ENCODE results near the gene DLG2.
"Not testable (repeated sequence)": the region's sequence is repeated elsewhere in the genome, so short reads cannot be mapped to it uniquely, and the experiment has no call there.

Gene DLG2

DNA sequence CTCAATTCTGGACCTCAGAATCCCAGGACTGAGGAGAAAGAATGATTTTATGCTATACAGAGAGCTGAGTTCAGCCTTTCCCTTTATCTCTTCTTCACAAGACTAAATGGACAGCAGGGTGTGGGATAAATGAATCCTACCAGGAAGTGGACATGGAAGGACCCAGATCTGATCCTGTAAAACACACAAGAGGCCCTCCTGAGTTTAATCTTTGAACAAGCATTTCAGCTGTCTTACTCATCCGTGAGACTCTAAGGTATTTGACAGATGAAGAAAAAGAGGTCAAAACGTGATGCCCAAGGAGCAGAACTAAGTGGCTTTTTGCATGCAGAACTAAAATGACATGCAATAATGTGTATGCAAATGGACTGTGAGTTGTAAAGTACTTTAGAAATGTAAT is 511.3 kb downstream of the DLG2 start:
- H3K27ac ChIP-seq: no peak overlapping the region
- no peak for TF ChIP-seq ZFX (IDR thresholded peaks at IDR 0.05; ENCODE audit: borderline replicate concordance)
- TF ChIP-seq, protein P1, sequence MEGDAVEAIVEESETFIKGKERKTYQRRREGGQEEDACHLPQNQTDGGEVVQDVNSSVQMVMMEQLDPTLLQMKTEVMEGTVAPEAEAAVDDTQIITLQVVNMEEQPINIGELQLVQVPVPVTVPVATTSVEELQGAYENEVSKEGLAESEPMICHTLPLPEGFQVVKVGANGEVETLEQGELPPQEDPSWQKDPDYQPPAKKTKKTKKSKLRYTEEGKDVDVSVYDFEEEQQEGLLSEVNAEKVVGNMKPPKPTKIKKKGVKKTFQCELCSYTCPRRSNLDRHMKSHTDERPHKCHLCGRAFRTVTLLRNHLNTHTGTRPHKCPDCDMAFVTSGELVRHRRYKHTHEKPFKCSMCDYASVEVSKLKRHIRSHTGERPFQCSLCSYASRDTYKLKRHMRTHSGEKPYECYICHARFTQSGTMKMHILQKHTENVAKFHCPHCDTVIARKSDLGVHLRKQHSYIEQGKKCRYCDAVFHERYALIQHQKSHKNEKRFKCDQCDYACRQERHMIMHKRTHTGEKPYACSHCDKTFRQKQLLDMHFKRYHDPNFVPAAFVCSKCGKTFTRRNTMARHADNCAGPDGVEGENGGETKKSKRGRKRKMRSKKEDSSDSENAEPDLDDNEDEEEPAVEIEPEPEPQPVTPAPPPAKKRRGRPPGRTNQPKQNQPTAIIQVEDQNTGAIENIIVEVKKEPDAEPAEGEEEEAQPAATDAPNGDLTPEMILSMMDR (IDR thresholded peaks at IDR 0.05): no peak

- TF ChIP-seq ZFX (IDR thresholded peaks at IDR 0.05; ENCODE audit: borderline replicate concordance): no peak
- TF ChIP-seq, protein P1 (IDR thresholded peaks at IDR 0.05): no peak
- no peak overlapping the region for H3K27ac ChIP-seq
These were observed 512.4 kb downstream of the DLG2 start for GRCh38 chr11:85114786-85115185.

DNA sequence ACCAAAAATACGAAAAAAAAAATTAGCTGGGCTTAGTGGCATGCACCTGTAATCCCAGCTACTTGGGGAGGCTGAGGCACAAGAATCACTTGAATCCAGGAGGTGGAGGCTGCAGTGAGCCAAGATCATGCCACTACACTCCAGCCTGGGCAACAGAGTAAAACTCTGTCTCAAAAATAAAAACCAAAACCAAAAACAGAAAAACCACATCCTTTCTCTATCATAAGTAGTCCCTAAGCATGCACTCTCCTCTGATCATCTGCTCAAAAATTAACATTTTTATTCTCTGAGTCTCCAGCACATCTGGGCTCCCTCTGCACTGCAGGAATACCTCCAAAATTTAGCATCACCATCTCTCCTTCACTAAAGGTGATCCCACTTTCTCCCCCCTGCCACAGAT is 516.9 kb downstream of the DLG2 start:
- not testable (repeated sequence) for H3K27ac ChIP-seq

DNA sequence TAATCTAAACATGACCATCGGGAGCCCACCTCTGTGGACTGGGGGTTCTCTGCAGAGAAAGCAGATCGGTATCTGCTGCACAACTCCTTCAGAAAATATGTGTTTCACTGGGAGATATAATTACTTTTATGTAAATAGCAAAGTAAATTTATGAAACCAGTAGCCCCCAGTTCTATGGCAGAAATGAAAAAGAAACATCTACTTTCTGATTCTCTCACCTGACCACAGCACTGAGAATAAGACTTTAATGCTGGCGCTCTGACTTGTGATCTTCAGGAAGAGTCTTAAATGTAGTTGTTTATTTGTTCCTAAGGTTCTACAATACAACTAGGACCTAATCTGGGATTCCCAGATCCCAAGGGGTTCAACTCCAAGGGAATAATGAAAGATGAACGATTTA is 518.0 kb downstream of the DLG2 start:
- no peak overlapping the region for H3K27ac ChIP-seq
- TF ChIP-seq, protein P1 (IDR thresholded peaks at IDR 0.05): no peak
- no peak for TF ChIP-seq ZFX (IDR thresholded peaks at IDR 0.05; ENCODE audit: borderline replicate concordance)

GRCh38 chr11:85105868-85106267 is 521.3 kb downstream of the DLG2 start:
- H3K27ac ChIP-seq: no peak overlapping the region

DNA sequence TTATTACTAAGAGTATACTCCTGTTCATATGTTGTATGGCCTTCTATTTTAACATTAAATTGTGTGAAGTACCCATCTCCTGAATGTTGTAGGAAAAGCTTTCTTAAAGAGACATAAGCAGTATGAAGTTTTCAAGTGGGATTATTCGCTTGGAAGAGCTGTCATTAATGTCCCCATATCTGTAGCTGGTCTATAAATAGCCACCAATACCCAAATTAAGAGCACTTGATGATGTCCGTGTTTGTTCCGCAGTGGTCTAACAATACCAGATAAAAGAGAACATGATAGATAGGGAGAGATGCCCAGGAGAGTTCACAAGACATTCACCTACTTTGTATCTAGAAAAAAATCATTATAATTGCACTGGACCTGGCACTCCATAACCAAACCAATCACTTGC is 527.6 kb downstream of the DLG2 start:
- no peak overlapping the region for H3K27ac ChIP-seq
- no peak for TF ChIP-seq ZFX (IDR thresholded peaks at IDR 0.05; ENCODE audit: borderline replicate concordance)
- TF ChIP-seq, protein P1 (IDR thresholded peaks at IDR 0.05): no peak

More at GRCh38 chr11:85105868-85106267, 521.3 kb downstream of the DLG2 start:
- TF ChIP-seq, protein P1 (IDR thresholded peaks at IDR 0.05): no peak
- TF ChIP-seq ZFX (IDR thresholded peaks at IDR 0.05; ENCODE audit: borderline replicate concordance): no peak

- no peak overlapping the region for H3K27ac ChIP-seq
- TF ChIP-seq ZFX (IDR thresholded peaks at IDR 0.05; ENCODE audit: borderline replicate concordance): no peak
- TF ChIP-seq, protein P1 (IDR thresholded peaks at IDR 0.05): no peak
These were observed 528.1 kb downstream of the DLG2 start for GRCh38 chr11:85098996-85099395.

DNA sequence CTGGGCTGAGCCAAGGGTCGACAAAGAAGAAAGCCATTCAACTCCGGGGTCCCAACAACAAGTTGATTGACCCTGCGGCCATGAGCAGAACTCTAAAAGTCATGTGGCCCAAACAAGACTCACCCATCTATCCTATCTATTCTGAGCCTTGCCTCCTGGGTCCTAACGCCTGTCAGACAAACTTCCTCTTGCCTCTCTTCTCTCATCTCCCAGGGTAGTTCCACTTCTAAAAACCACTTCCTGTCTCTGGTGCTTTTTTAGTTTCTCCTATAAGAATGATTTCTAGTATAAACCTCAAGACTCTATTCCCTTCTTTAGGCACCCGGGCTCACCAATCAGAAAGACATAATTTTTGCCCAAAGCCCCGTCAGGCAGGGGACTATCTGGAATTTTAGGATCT is 530.2 kb downstream of the DLG2 start:
- no peak for TF ChIP-seq ZFX (IDR thresholded peaks at IDR 0.05; ENCODE audit: borderline replicate concordance)
- TF ChIP-seq, protein P1 (IDR thresholded peaks at IDR 0.05): no peak
- H3K27ac ChIP-seq: no peak overlapping the region

Data from 22Rv1 (cell line).